HPDE6-E6E7 (cell line): ENCODE measurements around the gene MAFF.
"Not testable (repeated sequence)": the region's sequence is repeated elsewhere in the genome, so short reads cannot be mapped to it uniquely, and the experiment has no call there.

Experiments
- DNase-seq: peaks from one replicate; pipeline ENCODE4 v3.0.0; 2011; ENCODE audit warnings: missing footprints; ENCODE audit errors: extremely low spot score

Gene MAFF

DNA sequence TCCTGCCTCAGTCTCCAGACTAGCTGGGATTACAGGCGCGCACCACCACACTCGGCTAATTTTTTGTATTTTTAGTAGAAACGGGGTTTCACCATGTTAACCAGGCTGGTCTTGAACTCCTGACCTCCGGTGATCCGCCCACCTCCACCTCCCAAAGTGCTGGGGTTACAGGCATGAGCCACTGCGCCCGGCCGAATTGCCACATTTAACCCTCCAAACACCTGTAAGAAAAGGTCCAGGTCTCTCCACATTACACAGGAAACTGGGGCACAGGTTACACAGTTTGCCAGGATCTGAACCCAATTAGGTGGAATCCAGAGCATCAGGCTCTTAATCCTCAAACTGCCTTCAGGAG, 24.2 kb upstream of the MAFF start:
- DNase-seq: not testable (repeated sequence)

DNA sequence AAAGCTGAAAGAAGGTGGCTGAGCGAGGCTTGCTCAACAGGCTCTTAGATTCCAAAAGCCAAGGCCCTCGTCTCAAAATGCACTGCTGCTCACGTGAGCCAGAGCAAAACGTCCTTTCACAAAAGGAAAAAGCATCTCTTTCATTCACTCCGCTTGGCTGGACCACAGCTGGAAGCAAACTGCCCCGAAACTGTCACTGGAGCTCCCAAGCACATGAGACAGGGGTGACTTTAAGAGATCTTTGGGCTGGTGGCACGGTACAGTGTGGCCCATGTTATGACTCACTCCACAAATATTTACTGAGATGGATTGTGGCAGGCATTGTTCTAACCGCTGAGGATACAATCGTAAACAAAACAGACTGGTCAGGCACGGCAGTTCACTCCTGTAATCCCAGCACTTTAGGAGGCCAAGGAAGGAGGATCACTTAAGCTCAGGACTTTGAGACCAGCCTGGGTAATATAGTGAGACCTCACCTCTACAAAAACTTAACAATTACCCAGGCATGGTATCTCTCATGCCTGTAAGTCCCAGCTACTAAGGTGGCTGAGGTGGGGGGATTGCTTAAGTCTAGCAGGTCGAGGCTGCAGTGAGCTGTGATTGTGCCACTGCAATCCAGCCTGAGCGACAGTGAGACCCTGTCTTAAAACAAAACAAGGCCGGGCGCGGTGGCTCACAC, 23.7 kb upstream of the MAFF start:
- DNase-seq: no peak

DNA sequence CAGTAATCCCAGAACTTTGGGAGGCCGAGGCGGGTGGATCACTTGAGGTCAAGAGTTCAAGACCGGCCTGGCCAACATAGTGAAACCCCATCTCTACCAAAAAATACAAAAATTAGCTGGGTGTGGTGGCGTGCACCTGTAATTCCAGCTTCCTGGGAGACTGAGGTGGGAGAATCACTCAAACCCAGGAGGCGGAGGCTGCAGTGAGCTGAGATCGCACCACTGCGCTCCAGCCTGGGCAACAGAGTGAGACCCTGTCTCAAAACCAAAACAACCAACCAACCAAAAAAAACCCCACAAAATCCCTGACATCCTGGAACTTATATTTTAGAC, 23.2 kb upstream of the MAFF start:
- DNase-seq: not testable (repeated sequence)

DNA sequence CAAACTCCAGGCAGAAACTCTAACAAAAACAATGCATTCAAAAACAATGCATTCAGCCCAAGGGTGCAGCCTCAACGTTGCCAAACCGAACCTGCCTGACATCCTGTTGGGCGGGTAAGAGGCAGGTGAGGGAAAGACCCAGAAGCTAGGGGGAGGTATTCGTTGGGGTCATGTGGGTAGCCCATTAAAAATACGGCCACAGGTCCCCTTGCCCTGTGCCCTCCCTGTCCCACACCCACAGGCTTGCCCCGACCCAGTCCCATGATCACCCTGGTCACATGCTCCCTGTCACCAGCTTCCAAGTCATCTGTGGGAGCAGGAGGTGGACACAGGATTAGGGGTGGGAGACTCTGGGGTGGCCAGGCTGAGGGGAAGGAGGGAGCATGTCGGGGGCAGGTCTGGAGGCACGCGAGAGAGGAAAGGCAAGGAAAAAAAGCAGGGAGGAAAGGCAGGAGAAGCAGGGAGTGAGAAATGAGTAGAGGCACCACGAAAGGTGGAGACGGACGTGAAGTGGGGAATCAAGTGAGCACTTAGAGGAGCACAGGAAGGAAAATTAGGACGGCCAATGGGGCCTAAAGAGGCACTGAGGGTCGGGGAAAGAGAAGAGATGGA, 20.8 kb upstream of the MAFF start:
- DNase-seq: peak; percentile 33

DNA sequence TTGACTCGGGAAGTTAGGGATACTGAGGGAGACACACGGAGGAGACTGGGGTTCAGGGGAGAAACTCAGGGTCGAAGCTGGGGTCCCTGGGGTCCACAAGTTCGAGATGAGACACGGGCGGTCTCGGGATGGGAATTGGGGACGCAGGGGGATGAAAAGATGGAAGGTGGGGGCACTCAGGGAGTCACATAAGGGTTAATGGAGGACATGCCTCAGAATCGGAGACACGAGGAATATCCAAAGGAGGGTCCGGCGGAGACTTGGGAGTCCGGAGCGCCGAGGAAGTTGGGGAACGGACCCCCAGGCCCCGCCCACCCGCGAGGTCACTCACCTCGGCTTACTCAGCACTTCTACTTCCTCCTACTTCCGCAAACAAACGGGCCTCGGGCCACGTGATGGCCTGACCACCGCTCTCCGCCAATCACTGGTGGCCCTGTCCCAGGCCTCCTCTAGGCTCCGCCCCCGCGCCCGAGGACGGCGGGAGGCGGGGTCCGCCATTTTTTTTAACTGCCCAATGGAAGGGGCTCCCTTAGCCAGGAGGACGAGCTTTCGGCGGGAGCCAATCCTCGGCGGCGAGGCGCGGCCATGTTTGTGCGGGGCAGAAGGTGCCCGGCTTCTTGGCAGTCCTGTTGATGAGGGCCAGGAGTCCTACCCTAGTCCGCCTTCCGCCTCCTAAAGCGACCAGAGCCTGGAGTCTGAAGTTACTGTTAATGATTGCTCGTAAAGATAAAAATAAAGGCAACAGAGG, 20.2 kb upstream of the MAFF start, which contains the start of gene PLA2G6:
PLA2G6 (minus strand) TSS at position 378 of the 748 bp plus-strand sequence. CDS start 12,404 bp downstream, outside the sequence.
- peak; percentile 94 for DNase-seq

DNA sequence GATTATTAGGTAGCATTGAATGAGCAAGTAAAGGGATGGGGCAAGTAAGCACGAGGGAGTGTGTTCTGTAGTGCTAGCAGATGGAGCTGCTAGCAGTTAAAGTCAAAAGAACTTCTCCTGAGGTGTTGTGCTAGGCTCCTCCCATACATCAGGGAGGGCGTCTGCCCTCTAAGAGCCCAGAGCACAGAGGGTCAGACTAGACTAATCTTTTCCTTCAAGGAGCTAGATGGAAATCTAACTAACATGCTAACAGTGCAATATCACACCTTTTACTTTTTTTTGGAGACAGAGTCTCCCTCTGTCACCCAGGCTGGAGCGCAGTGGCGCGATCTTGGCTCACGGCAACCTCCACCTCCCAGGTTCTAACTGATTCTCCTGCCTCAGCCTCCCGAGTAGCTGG, 17.0 kb upstream of the MAFF start:
- DNase-seq: no peak

DNA sequence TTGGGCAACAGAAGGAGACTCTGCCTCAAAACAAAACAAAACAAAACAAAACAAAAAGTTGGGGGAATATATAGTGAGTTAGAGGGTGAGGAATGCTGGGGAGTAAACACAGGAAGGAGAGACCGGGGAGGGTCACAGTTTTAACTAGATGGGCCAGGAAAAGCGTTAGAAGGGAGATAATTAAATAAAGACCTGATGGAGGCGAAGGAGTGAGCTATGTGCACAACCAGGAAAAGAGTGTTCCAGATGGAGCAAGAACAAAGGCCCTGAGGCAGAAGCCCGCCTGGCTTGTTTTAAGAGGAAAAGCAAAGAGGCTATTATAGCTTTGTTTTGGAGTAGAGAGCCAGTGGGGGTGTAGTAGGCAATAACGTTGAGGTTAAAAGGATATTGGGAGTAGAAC, 15.4 kb upstream of the MAFF start:
- DNase-seq: no peak

DNA sequence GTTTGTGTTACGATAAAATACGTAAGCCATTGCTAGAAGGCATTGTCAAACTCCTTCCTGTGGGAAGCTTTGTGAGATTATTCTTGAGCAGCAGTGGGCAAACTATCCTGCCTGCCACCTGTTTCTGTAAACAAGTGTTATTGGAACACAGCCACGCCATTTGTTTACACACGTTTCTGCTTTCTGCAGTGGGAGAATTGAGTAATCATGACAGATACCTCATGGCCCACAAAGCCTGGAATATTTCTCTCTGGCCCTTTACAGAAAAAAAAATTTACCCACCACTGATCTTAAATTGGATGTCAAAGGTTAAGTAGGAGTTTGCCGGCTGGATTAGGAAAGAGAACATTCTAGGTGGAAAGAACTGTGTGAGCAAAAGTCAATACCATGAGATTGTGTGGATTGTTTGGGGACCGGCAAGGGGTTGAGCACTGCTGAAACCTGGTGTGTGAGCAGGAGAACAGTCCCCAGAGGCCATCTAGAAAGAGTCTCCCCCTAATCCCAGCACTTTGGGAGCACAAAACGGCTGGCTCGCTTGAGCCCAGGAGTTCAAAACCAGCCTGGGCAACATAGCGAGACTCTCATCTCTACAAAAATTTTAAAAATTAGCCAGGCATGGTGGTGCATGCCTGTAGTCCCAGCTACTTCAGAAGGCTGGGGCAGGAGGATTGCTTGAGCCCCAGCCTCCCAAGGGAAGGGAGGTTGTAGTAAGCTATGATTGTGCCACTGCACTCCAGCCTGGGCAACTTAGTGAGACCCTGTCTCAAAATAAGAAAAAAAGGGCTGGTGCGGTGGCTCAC, 14.2 kb upstream of the MAFF start:
- no peak for DNase-seq

DNA sequence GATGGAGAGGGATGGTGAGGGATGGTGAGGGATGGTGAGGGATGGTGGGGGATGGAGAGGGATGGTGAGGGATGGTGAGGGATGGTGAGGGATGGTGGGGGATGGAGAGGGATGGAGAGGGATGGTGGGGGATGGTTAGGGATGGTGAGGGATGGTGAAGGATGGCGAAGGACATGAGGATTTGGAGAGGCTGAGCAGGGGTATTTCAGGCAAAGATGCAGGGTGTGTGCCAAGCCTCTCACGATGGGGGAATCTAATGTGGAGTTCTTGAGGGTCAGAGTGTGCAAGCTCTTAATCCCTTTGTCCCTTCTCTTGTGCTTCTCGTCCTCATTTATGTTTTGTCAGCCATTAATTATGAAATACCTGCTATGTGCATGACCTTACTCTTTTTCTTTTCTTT, 12.7 kb upstream of the MAFF start:
- no peak for DNase-seq

DNA sequence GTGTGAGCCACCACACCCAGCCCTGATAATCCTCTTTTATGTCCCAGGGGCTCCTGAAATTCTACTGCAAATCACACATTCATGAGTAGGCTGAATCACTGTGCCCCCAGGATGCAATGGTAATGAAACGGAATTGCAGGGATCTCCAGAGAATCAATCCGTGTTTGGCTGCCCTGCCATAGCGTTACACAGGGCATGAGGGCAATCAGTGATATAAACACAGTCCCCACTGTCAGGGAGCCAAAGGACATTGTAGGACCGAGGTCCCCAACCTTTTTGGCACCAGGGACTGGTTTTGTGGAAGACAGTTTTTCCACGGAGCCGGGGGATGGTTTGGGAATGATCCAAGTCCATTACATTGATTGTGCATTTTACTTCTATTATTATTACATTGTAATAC, 11.2 kb upstream of the MAFF start:
- no peak for DNase-seq

DNA sequence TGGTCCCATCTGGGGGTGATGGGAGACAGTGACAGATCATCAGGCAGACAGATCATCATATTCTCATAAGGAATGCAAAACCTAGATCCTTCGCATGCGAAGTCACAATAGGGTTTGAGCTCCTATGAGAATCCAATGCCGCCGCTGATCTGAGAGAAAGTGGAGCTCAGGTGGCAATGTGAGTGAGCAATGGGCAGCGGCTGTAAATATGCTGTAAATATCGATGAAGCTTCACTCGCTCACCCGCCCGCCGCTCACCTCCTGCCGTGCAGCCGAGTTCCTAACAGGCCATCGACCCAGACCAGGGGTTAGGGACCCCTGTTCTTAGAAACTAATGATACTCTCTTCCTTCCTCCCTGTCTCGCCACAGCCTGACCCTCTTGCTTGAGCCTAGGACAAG, 10.7 kb upstream of the MAFF start:
- no peak for DNase-seq

DNA sequence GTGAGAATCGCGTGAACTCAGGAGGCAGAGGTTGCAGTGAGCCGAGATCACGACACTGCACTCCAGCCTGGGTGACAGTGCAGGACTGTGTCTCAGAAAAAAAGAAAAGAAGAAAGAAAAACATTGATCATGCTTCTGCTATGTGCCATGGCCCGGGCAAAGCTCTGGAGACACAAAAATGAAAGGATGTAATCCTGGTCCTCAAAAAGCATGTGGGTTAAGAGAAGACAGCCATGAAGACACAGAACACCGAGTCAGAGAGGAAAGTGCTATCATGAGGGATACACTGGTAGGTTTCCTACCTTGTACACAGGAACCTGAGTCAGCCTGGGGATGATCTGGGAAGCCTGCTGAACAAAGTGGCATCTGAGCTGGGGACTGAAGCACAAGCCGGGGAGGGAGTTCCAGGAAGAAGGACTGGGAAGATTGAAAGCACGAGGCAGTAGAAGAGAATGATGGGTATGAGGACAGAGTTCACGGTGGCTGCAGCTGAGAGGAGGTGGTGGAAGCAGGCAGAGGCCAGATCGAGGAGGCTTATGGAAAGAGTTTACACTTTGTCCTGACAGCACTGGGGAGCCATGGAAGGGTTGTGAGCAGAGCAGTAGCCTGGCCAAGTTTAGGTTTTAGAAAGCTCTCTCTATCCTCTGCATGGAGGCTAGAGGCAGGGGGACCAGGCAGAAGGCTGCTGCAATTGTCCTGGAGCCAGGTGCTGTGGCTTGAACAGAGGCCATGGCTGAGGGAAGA, 9.9 kb upstream of the MAFF start:
- DNase-seq: no peak

DNA sequence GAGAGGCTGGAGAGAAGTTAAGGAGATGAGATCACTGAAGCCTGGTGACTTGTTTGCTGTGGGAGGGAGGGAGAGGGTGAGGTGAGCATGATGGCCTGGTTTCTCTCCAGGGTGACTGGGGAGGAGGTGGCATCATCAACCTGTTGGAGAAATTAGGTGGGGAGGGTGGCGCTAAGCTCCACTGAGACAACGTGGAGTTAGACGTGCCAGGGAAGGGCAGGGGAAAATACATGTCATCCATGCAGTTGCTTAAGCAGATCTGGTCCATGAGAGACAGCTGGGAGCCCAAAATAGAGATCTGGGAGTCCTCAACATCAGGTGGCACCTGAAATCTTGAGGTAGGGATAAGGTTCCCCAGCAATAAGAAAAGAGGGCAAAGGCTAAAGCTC, 9.3 kb upstream of the MAFF start:
- no peak for DNase-seq

DNA sequence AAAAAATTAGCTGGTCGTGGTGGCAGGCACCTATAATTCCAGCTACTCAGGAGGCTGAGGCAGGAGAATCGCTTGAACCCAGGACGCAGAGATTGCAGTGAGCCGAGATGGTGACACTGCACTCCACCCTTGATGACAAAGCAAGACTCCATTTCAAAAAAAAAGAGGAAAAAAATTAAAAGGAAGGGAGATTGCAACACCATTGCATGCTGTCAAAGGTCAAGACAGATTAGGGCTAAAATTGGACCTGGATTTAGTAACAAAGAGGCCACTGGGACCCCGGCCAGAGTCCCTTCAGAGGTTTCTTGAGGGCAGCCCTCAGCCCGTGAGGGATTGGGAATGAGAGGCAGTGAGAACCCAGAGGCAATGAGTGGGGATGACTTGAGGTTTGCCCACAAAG, 8.2 kb upstream of the MAFF start:
- DNase-seq: no peak

DNA sequence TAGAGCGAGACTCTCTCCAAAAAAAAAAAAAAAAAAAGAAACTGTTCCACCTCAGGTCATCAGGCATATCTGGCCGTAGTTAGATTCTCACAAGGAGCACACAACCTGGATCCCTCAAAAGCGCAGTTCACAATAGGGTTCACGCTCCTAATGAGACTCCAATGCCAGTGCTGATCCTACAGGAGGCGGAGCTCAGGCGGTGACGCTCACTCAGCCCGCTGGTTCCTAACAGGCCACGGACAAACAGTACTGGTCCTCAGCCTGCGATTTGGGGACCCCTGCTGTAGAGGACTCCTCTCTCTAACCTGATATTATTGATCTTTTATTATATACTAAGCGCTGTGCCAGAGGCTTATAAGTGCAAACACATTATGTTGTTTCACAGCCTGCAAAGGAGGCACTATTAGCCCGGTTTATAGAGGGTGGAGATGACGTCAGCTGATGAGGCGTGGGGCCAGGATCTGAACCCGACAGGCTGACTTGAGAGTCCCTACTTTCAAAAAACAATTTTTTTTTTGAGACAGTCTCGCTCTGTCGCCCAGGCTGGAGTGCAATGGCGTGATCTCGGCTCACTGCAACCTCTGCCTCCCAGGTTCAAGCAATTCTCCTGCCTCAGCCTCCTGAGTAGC, 4.9 kb upstream of the MAFF start:
- DNase-seq: no peak

DNA sequence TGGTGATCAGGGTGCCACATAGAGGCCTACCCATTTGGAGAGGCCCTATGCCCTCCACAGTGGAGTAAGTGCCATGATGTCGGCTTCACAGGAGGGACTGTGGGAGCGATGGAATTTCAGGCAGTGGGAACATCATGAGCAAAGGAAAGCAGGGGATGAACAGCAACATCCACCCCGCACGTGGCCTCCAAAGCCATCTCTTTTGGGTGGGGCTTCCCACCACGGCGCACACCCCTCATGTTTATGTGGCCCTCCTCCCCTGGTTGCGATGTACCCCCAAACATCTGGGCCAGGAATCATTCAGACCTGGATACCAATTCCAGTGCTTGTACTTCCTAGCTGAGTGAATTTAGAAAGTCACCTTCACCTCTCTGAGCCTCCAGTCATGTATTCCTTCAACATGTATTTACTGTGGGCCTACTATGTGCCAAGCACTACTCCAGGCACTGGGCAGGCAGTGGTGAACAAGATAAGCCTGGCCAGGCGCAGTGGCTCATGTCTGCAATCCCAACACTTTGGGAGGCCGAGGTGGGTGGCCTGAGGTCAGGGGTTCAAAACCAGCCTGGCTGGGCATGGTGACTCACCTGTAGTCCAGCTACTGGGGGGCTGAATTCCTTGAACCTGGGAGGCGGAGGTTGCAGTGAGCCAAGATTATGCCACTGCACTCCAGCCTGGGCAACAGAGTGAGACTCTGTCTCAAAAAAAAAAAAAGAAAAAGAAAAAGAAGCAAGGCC, 1.8 kb upstream of the MAFF start:
- no peak for DNase-seq

DNA sequence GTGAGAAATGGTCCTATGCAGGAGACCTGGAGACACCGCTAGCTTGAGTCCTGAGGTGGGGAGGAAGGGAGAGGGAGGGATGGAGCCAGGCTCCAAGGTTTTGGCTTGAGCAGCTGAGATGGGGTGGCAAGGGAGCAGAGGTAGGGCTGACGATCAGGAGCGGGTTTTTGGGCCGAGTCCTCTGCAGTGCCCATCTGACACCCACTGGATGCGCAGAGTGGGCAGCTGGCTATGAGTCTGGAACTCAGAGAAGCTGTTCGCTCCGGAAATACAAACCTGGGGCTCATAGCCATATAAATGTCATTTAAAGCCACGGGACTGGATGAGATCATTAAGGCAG, 453 bp upstream of the MAFF start:
- no peak for DNase-seq

DNA sequence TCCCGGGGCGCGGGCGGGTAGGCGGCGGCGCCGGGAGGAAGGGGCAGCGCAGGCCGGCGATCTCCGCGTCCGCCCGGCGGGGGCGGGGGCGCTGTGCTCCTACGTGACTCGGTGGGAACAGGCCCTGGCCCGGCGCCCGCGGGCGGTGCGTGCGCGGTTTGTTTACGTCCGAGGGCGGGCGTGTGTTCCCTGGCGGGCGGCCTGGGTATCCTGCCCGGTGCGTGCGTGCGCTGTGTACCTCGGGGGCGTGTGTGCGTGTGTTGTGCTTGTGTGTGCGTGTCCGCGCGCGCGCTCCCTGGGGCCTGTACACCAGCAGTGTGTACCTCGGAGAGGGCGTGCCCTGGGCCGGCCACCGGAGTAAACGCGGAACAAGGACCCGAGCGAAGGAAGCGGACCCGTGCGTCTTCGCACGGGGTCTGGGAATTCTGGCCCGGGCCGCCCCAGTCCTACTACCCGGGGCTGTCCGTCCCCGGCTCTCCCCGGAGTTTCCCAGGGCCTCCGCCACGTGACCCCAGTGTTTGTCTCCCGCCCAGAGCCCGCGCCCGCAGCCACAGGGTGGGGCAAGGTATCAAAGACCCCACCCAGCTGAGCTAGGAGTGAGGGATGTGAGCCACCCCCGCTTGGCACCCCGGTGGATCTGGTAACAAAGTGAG, 769 bp downstream of the MAFF start:
- DNase-seq: no peak

DNA sequence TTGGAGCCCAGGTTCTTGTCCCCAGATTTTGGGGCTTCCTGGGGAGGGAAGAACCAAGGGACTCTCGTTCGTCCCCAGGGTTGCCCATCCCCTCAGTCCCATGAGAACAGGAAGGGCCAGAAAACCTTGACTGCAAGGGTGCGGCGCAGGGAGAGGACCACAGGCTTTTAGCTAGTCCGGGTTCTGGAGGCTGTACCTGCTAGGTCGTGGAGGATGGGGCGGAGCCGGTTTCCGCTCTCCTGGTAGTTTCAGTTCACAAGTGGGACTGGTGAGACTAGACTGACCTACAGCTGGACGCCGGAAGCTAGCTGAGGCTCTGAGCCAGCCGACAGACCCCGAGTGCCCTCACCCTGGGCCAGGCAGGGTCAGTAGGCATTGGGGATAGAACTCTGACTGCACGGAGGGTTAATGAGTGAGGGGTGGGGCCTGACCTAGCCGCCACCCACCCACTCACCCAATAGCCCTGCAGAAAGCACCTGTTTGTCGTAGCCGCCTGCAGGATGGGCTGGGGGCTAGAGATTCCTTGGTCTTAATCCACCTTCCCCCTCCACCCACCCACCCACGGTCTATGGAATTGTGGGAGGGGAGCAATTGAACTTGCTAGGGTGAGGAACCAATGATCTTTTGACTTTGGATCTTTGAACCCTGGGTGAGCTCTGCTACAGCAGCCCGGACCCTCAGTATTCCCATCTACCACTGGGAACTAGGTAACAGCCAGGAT, 1.5 kb downstream of the MAFF start:
- no peak for DNase-seq
